Thoracic aorta (tissue), 2 donors: Measurements from ENCODE around the gene ARVCF. TPM values are rescaled to one million over a fixed set of nuclear protein-coding genes. Genes with fewer than 3 reads are reported as not detected.
A peak's percentile ranks its signal among the peaks of the same experiment; 100 is the strongest.

Experiments
- ATAC-seq: fragments of 150-250 bp; one replicate; pipeline ENCODE4 v1.8.0; 2017; ENCODE audit warnings: low read depth; ENCODE audit not compliant: insufficient number of reproducible peaks, low FRiP score
- DNase-seq: peaks from one replicate; pipeline ENCODE4 v3.0.0-alpha.2; 2020; ENCODE audit warnings: low spot score
- H3K27ac ChIP-seq, 2 donors: fragments of 200-600 bp; sonication (generic); 1 replicate in 1 of 2; 2 replicates in 1 of 2; pipeline ENCODE4 v1.5.1; 2016; ENCODE audit warnings: mild to moderate bottlenecking in 2 of 2, moderate library complexity in 2 of 2
- H3K27me3 ChIP-seq: fragments of 200-600 bp; sonication (generic); replicated peaks from 2 replicates; pipeline ENCODE4 v1.6.0; 2016; ENCODE audit warnings: mild to moderate bottlenecking; ENCODE audit not compliant: insufficient read depth
- H3K36me3 ChIP-seq: fragments of 200-600 bp; sonication (generic); one replicate; pipeline ENCODE4 v1.5.1; 2016
- H3K4me1 ChIP-seq, 2 donors: fragments of 200-600 bp; sonication (generic); 1 replicate in 1 of 2; 2 replicates in 1 of 2; pipeline versions ENCODE4 v1.5.1 to v1.6.0; 2016; ENCODE audit warnings: low read depth in 2 of 2, mild to moderate bottlenecking in 1 of 2; ENCODE audit not compliant: control insufficient read depth in 1 of 2
- H3K4me3 ChIP-seq: fragments of 200-600 bp; sonication (generic); 2 replicates; pipeline ENCODE4 v1.5.1; 2016; ENCODE audit warnings: mild to moderate bottlenecking
- H3K9me3 ChIP-seq: fragments of 200-600 bp; sonication (generic); 2 replicates; pipeline ENCODE4 v1.5.1; 2016
- total RNA-seq, 2 donors: library from RNA; depleted of rRNA; stranded (reverse); fragments of >200 nt; gene quantifications; one replicate each; pipeline versions ENCODE4 v1.1.0 to v1.2.3, GENCODE V29; 2016
- TF ChIP-seq, protein P1 (sequence below): fragments of 200-600 bp; sonication (generic); IDR thresholded peaks from one replicate; pipeline ENCODE4 v1.5.1; 2019; ENCODE audit warnings: antibody characterized with exemption

The ARVCF gene
- total RNA-seq, 2 donors from 2014 or later: 95.0 to 165 TPM

DNA sequence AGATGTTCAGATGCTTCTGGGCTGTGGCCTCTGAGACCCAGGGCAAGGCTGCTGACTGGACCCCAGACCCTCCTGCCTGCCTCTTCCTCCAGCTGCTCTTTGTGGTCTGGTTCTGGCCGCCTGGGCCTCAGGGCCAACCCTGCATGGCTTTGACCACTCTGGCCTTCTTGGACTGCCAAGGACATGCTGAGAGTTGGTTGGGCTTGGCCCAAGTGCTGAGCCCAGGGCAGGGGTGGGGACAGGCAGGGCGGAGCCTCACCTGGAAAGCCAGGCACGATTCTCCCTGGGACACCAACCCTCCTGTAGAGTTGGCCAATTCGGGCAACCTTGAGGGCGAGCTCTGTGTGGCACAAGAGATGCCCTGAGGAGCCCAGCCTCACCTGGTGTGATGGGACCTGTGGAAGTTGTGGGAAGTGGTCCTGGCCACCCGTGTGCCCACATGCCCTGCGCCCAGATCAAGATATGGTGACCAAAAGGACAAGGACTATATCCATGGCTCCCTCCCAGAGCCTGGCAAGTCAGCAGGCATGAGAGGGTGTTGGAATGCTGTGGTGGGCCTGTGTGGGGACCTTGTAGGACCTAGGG, 15.9 kb upstream of the ARVCF start:
- ATAC-seq (no peak), DNase-seq (no peak)

DNA sequence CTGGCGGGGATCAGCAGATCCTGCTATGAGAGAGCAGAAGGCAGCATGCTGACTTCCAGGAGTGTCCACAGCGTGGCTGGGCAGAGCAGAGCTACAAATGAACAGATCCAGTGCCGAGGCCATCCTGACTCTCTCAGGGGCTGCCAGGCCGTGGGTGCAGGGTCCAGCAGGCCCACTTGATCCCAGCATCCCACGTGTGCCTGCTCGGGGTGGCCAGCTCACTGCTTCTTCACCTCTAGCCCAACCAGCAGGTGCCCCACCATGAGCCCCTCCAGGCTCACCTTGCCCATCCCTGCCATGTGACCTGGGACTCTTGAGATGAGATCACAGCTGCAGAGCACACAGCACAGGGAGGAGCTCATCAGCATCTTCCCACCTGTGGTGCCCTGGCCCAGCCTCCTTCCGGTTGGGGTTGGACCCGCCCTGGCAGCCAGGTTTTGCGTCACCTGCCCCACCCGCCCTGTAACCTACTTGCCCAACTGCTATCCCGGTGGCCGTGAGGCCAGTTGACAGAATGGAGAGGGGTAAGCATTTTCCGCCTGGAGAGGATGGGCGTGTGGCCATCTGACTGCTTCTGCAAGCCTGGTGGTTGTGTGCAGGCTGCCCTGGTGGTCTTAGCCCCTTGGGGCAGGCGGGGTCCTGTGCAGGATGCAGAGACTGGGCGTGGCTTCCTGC, 15.2 kb upstream of the ARVCF start:
- Histone ChIP-seq H3K4me1 (peaks cover 24 to 47% of the 10 kb centered on the region in 2 donors), H3K27me3 (no peaks in the 10 kb centered on the region), H3K4me3 (no peak overlapping the region), H3K27ac (no peak overlapping the region), H3K36me3 (peaks cover 4% of the 10 kb centered on the region), H3K9me3 (no peaks in the 10 kb centered on the region)
- ATAC-seq (no peak), DNase-seq (no peak)
- TF ChIP-seq, protein P1, sequence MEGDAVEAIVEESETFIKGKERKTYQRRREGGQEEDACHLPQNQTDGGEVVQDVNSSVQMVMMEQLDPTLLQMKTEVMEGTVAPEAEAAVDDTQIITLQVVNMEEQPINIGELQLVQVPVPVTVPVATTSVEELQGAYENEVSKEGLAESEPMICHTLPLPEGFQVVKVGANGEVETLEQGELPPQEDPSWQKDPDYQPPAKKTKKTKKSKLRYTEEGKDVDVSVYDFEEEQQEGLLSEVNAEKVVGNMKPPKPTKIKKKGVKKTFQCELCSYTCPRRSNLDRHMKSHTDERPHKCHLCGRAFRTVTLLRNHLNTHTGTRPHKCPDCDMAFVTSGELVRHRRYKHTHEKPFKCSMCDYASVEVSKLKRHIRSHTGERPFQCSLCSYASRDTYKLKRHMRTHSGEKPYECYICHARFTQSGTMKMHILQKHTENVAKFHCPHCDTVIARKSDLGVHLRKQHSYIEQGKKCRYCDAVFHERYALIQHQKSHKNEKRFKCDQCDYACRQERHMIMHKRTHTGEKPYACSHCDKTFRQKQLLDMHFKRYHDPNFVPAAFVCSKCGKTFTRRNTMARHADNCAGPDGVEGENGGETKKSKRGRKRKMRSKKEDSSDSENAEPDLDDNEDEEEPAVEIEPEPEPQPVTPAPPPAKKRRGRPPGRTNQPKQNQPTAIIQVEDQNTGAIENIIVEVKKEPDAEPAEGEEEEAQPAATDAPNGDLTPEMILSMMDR: no peak

More for the DNA sequence above, 15.9 kb upstream of the ARVCF start:
- Histone ChIP-seq H3K27ac (peak overlapping the region; percentile 61 to 65), H3K36me3 (peaks cover 7% of the 10 kb centered on the region), H3K4me1 (peaks cover 24 to 47% of the 10 kb centered on the region in 2 donors), H3K9me3 (no peaks in the 10 kb centered on the region), H3K4me3 (no peak overlapping the region), H3K27me3 (no peaks in the 10 kb centered on the region)
- TF ChIP-seq, protein P1: no peak

DNA sequence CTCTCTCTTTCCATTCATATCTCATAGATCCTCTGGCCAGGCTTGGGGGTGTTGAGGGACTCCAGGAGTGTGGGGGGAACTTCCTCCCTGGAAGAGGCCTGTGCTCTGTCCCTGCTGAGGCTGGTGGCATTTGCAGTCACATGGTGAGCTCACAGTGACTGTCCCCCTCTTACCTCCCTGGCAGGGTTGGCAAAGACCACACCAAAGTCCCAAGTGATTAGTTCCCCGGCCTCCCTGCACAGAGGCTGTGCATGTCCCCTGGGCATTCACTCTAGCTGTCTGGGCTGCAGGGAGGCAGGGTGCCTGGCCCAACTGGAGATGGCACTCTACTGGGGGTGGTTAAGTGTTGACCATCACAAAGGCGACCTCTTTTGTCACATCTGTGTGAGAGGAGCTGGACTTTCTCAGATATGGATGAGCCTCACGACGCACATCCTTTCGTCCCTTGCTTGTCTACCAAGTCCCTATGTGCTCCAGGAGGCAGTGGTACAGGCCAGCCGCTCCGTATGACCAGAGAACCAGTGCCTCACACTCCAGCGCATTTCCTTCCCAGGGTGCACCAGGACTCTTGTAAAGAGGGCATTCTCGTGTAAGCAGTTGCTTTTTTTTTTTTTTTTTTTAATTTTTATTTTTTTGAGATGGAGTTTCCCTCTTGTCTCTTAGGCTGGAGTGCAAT, 13.1 kb upstream of the ARVCF start:
- DNase-seq (no peak), ATAC-seq (no peak)
- Histone ChIP-seq H3K27me3 (no peaks in the 10 kb centered on the region), H3K9me3 (no peaks in the 10 kb centered on the region), H3K4me1 (peaks cover 24 to 43% of the 10 kb centered on the region in 2 donors), H3K27ac (peak overlapping the region in 1 of 2 donors; percentile 3), H3K36me3 (peaks cover 4% of the 10 kb centered on the region), H3K4me3 (no peak overlapping the region)
- TF ChIP-seq, protein P1: no peak

- H3K27me3 ChIP-seq: no peaks in the 10 kb centered on the region
- H3K4me3 ChIP-seq: no peak overlapping the region
- H3K27ac ChIP-seq: peak overlapping the region in 1 of 2 donors; percentile 3
- H3K4me1 ChIP-seq: peaks cover 24 to 36% of the 10 kb centered on the region in 2 donors
- no peaks in the 10 kb centered on the region for H3K9me3 ChIP-seq
- H3K36me3 ChIP-seq: peaks cover 4% of the 10 kb centered on the region
- ATAC-seq (no peak), DNase-seq (no peak)
- TF ChIP-seq, protein P1: no peak
Observed at GRCh38 chr22:20028855-20029549, 12.4 kb upstream of the ARVCF start.
